Ovary (tissue), 9 donors: Measurements from ENCODE around the gene MYO3B. TPM values are rescaled to one million over a fixed set of nuclear protein-coding genes. Genes with fewer than 3 reads are reported as not detected.

Experiments used
- DNase-seq, 5 donors: peaks; one replicate each; pipeline ENCODE4 v3.0.0-alpha.2; 2019 to 2020
- H3K27ac ChIP-seq, 2 donors: fragments of 200-600 bp; one replicate each; pipeline versions ENCODE4 v1.5.1 to v1.8.0; 2019 to 2022
- H3K27me3 ChIP-seq: fragments of 200-600 bp; one replicate; pipeline ENCODE4 v1.8.0; 2022
- H3K36me3 ChIP-seq: fragments of 200-600 bp; sonication (generic); one replicate; pipeline ENCODE4 v1.5.1; 2019
- H3K4me1 ChIP-seq: one replicate; pipeline ENCODE4 v1.8.1; 2013; ENCODE audit warnings: mild to moderate bottlenecking, moderate library complexity; ENCODE audit not compliant: insufficient read depth
- H3K4me3 ChIP-seq: fragments of 200-600 bp; sonication (generic); one replicate; pipeline ENCODE4 v1.5.1; 2017
- H3K9me3 ChIP-seq, 2 donors: fragments of 200-600 bp in 1 of 2; sonication (generic) in 1 of 2; one replicate each; pipeline versions ENCODE4 v1.5.1 to v1.8.1; 2013 to 2019; ENCODE audit warnings: mild to moderate bottlenecking in 1 of 2, moderate library complexity in 1 of 2
- EP300 ChIP-seq: sonication (generic); formaldehyde crosslinking; IDR thresholded peaks from one replicate; pipeline ENCODE4 v1.6.1; 2017; ENCODE audit warnings: antibody characterized with exemption
- POLR2A ChIP-seq: fragments of 450-650 bp; IDR thresholded peaks from one replicate; pipeline ENCODE4 v1.6.1; 2017; ENCODE audit warnings: antibody characterized with exemption, mild to moderate bottlenecking, moderate library complexity
- WGBS, 3 donors: extraction: QIAGEN DNeasy Blood & Tissue Kit in 1 of 3; methylation state at CpG; one replicate each; pipeline versions ENCODE4 v1.1.5 to v1.1.7; 2013 to 2017; 5-methylcytosine and 5-hydroxymethylcytosine counted together
- intact Hi-C, 4 donors: fragments of 100-400 bp; cut with DNase I; formaldehyde crosslinking; loops; one replicate each; pipeline versions ENCODE4 v1.11.0 to v1.15.1; 2022 to 2023
- polyA plus RNA-seq, 2 donors: library from polyadenylated mRNA; stranded (reverse); fragments of 200-250 nt in 1 of 2; fragments of 350-450 nt in 1 of 2; fragmentation: Illumina TruSeq in 1 of 2; extraction: RNeasy Lipid Tissue Mini Kit (QIAGEN cat#74804) in 1 of 2; gene quantifications; one replicate each; pipeline ENCODE4 v1.2.3, GENCODE V29; 2013 to 2014
- total RNA-seq, 7 donors: library from RNA; depleted of rRNA in 2 of 7; stranded (reverse); fragments of >200 nt in 2 of 7; fragmentation: NEBNext Ultra II Directional in 3 of 7; extraction: Animal tissue kit (Norgen Biotek cat#: 25700) in 3 of 7; gene quantifications; one replicate each; pipeline versions ENCODE4 v1.1.0 to v1.2.4, GENCODE V29; 2016 to 2023
- TF ChIP-seq, protein P1 (sequence below), 3 donors: fragments of 450-650 bp in 2 of 3; fragments of 200-600 bp in 1 of 3; IDR thresholded peaks; one replicate each; pipeline versions ENCODE4 v1.5.1 to v1.8.0; 2016 to 2022; ENCODE audit warnings: antibody characterized with exemption in 3 of 3, mild to moderate bottlenecking in 1 of 3
- donor health status: DM: no; HTN: no; CAD: no; lungs with moderate emphysema.
- donor health status: DM: no; HTN: no; CAD: no.
- donor health status: Bipolar disorder and iron deficiency.
- donor health status: DM: yes; HTN: yes; CAD: no.
- donor health status: DM: no; HTN: no; CAD: no.
- donor health status: DM: yes; HTN: yes; CAD: no.

The MYO3B gene
- total and polyA plus RNA-seq, 9 donors = 0.04 to 1.3 (median 0.12) TPM; not detected in 2

DNA sequence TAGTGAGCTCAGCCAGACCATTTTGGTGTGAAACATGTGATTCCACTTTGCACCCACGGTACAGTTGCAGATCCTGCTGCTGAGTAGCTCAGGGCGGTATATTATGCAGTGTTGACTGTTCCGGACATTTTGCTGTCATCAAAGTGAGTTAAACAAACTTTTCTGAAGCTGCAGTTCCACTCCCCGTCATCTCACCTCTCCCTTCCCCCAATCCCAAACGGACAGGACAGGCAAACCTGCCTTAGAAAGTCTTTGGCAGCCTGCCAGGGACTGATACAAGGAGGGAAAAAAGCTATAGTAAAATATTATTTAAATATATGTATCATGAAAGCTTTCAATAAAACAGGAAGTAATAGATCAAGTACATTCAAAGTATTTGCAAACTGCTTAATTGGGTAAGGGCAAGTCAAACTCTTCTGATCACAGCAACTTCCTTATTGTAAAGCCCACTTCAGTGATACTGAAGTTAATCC, 501.7 kb downstream of the MYO3B start:
- intact Hi-C loops = no loop called here
- Histone ChIP-seq H3K4me3 (no peak overlapping the region), H3K27ac (no peak overlapping the region), H3K27me3 (no peaks in the 10 kb centered on the region), H3K36me3 (no peaks in the 10 kb centered on the region), H3K4me1 (no peaks in the 10 kb centered on the region), H3K9me3 (no peaks in the 10 kb centered on the region)
- 51 to 71% (median 61%) methylated on average over 5 of the region's 5 CpGs for WGBS, 3 donors
- TF ChIP-seq EP300 = no peak
- TF ChIP-seq POLR2A = no peak
- TF ChIP-seq, protein P1, sequence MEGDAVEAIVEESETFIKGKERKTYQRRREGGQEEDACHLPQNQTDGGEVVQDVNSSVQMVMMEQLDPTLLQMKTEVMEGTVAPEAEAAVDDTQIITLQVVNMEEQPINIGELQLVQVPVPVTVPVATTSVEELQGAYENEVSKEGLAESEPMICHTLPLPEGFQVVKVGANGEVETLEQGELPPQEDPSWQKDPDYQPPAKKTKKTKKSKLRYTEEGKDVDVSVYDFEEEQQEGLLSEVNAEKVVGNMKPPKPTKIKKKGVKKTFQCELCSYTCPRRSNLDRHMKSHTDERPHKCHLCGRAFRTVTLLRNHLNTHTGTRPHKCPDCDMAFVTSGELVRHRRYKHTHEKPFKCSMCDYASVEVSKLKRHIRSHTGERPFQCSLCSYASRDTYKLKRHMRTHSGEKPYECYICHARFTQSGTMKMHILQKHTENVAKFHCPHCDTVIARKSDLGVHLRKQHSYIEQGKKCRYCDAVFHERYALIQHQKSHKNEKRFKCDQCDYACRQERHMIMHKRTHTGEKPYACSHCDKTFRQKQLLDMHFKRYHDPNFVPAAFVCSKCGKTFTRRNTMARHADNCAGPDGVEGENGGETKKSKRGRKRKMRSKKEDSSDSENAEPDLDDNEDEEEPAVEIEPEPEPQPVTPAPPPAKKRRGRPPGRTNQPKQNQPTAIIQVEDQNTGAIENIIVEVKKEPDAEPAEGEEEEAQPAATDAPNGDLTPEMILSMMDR (IDR thresholded peaks at IDR 0.05) = no peak
- no peak for DNase-seq

DNA sequence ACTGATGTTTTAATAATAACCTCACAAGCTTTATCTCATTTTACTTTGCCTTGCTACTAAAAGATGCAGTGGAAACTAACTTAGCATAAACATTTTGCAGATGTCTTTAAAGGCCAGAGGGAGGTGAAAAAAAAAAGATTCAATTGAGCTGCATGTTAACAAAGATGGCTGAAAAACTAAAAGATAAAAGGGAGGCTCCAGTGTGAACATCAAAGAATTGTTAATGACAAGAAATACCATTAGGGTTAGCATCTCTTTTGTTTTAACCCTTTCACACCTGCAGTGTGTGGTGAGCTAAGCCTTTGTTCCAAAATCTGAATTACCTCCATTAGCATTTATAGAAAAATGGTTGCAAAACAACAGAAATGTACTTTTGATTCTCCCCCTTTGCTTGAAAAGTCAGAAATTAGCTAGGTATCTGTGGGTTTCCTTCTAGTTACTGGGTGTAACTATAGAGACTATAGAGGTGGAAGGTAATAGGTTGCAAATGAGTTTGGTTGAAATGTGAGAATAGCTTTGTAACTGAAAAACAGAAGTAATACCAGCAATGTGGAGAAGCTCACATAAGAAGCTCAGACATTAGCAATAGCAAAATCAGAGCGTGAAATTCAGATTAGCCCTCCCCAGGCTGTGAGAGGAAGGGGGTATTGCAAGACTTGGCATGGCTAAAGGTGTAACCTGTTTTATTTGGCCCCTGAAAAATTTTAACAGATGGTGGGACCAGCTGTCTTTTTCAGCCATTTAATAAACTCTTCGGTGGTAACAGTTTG, 502.4 kb downstream of the MYO3B start:
- Histone ChIP-seq H3K27ac (no peak overlapping the region), H3K4me1 (no peaks in the 10 kb centered on the region), H3K27me3 (no peaks in the 10 kb centered on the region), H3K4me3 (no peak overlapping the region), H3K9me3 (no peaks in the 10 kb centered on the region), H3K36me3 (no peaks in the 10 kb centered on the region)
- DNase-seq = no peak
- whole genome bisulfite sequencing, 3 donors = 51 to 60% (median 54%) methylated on average over 2 of the region's 2 CpGs
- intact Hi-C loops = no loop called here
- TF ChIP-seq POLR2A (no peak), EP300 (no peak)
- TF ChIP-seq, protein P1 (IDR thresholded peaks at IDR 0.05) = no peak

DNA sequence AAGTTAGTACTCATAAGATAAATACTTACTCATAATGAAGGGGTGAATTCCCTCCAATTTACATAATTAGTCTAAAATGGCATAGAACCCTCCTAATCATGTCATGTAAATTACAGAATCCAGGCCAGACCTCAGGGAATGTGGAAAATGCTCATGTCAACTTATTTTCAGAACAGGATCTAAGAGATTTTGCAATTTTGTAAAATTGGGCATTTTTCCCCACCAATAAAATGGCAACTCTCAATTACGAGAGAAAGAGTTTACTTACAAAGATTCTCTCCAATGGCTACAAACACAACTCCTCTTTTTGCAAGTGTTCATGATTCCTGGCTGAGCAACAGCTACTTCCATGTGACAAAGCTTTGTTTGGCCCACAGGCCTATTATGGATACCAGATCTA, 503.4 kb downstream of the MYO3B start:
- Histone ChIP-seq H3K27ac (no peak overlapping the region), H3K9me3 (no peaks in the 10 kb centered on the region), H3K4me3 (no peak overlapping the region), H3K4me1 (no peaks in the 10 kb centered on the region), H3K27me3 (no peaks in the 10 kb centered on the region), H3K36me3 (no peaks in the 10 kb centered on the region)
- TF ChIP-seq EP300 = no peak
- no peak for TF ChIP-seq POLR2A
- TF ChIP-seq, protein P1 (IDR thresholded peaks at IDR 0.05) = no peak
- DNase-seq = no peak
- intact Hi-C loops = no loop called here
- 64 to 72% (median 67%) methylated on average over 1 of the region's 1 CpG for WGBS, 3 donors

DNA sequence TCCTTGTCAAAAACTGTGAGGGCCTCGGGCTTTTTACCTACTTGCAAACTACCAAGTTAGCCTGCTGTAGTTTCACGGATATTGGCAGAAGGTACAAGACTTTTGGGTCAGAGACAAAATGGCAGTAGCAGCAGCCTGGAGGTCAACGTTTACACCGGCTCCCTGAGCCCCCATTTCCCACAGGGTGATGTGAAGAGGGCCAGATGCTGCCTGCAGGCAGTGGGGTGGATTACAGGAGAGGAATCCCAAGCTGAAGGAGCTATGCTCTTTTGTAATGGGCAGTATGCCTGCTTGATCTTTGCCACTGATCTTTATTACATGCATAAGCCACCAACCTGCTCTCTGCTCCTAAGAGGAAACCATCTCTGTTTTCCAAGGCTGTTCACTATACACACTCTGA, 507.6 kb downstream of the MYO3B start:
- 27 to 39% (median 33%) methylated on average over 4 of the region's 4 CpGs for WGBS, 3 donors

More for the DNA sequence above, 507.6 kb downstream of the MYO3B start:
- intact Hi-C loops = no loop called here
- DNase-seq = no peak
- Histone ChIP-seq H3K27ac (no peak overlapping the region), H3K9me3 (no peaks in the 10 kb centered on the region), H3K36me3 (no peaks in the 10 kb centered on the region), H3K4me3 (no peak overlapping the region), H3K27me3 (no peaks in the 10 kb centered on the region), H3K4me1 (no peaks in the 10 kb centered on the region)
- no peak for TF ChIP-seq EP300
- TF ChIP-seq POLR2A = no peak
- TF ChIP-seq, protein P1 (IDR thresholded peaks at IDR 0.05) = no peak
